ENCODE data around the gene PDZD2. TPM values are rescaled to one million over a fixed set of nuclear protein-coding genes. Genes with fewer than 3 reads are reported as not detected.

PDZD2 gene
- total RNA-seq, 1 donor = 0.36 TPM

DNA sequence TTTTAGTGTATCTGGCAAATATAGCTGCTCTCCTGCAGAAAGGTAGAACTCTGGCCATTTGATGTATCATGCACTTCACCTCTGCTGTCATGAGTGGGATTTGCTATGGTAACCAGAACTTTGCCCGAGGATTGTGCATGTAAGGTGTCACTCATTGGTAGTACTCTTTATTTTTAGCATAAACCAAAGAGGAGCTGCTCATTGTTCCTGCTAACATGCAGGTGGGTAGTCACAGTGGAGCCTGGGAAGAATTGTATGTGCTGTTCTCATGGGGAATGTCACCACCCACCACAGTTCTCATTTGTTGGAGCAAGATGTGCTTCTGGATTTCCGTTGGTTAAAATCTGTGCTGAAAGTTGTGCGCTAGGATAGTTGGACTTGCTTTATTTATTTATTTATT, 12.3 kb downstream of the PDZD2 start:
- H3K36me3 ChIP-seq (ENCODE audit: insufficient read depth, low read length) = no peaks in the 10 kb centered on the region
- H3K27me3 ChIP-seq (ENCODE audit: insufficient read depth, low read length) = no peaks in the 10 kb centered on the region
- no peak overlapping the region for H3K4me3 ChIP-seq (ENCODE audit: insufficient read depth, low read length)
- no peak for TF ChIP-seq CTCF (IDR thresholded peaks at IDR 0.05; ENCODE audit: extremely low read depth, low read depth, low read length)
- H3K4me1 ChIP-seq (ENCODE audit: insufficient read depth, low read length) = no peaks in the 10 kb centered on the region
- H3K9me3 ChIP-seq (ENCODE audit: low read depth, low read length) = no peaks in the 10 kb centered on the region
- no peak overlapping the region for H2AFZ ChIP-seq (ENCODE audit: low read length)
- no peak overlapping the region for H3K4me2 ChIP-seq (ENCODE audit: insufficient read depth, low read length)
- DNase-seq (ENCODE audit: insufficient read length, low spot score, missing footprints) = no peak
- H3K27ac ChIP-seq (ENCODE audit: low read depth, low read length) = no peak overlapping the region
- H4K20me1 ChIP-seq (ENCODE audit: insufficient read depth, low read length) = no peaks in the 10 kb centered on the region
- H3K79me2 ChIP-seq (ENCODE audit: insufficient read depth, low read length) = no peaks in the 10 kb centered on the region

DNA sequence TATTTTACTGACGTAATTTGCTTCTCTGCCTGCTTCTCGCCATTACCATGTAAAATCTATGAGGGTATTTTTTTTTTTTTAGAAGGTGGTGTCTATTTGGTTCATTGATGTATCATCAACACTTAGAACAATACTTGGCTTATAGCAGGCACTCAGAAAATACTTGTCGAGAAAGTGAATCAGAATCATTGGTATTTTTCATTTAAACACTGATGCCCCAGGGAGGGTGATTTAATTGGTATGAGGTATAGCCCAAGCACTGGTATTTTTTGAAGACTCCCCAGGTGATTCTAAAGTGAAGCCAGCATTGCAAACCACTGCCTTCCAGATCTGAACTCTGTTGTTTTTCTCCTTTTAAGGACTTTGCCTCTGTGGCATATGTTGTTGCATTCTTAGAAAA, 16.6 kb downstream of the PDZD2 start:
- Histone ChIP-seq H2AFZ (ENCODE audit: low read length) (no peak overlapping the region), H3K4me3 (ENCODE audit: insufficient read depth, low read length) (no peak overlapping the region), H3K79me2 (ENCODE audit: insufficient read depth, low read length) (no peaks in the 10 kb centered on the region), H4K20me1 (ENCODE audit: insufficient read depth, low read length) (no peaks in the 10 kb centered on the region), H3K4me1 (ENCODE audit: insufficient read depth, low read length) (no peaks in the 10 kb centered on the region), H3K4me2 (ENCODE audit: insufficient read depth, low read length) (no peak overlapping the region), H3K9me3 (ENCODE audit: low read depth, low read length) (no peaks in the 10 kb centered on the region), H3K36me3 (ENCODE audit: insufficient read depth, low read length) (no peaks in the 10 kb centered on the region), H3K27me3 (ENCODE audit: insufficient read depth, low read length) (peaks cover 4% of the 10 kb centered on the region), H3K27ac (ENCODE audit: low read depth, low read length) (no peak overlapping the region)
- no peak for DNase-seq (ENCODE audit: insufficient read length, low spot score, missing footprints)
- TF ChIP-seq CTCF (IDR thresholded peaks at IDR 0.05; ENCODE audit: extremely low read depth, low read depth, low read length) = no peak

- Histone ChIP-seq H2AFZ (ENCODE audit: low read length) (no peak overlapping the region), H3K36me3 (ENCODE audit: insufficient read depth, low read length) (no peaks in the 10 kb centered on the region), H3K27ac (ENCODE audit: low read depth, low read length) (no peak overlapping the region), H3K4me2 (ENCODE audit: insufficient read depth, low read length) (no peak overlapping the region), H3K4me1 (ENCODE audit: insufficient read depth, low read length) (no peaks in the 10 kb centered on the region), H3K4me3 (ENCODE audit: insufficient read depth, low read length) (no peak overlapping the region), H4K20me1 (ENCODE audit: insufficient read depth, low read length) (no peaks in the 10 kb centered on the region), H3K79me2 (ENCODE audit: insufficient read depth, low read length) (no peaks in the 10 kb centered on the region), H3K27me3 (ENCODE audit: insufficient read depth, low read length) (peaks cover 4% of the 10 kb centered on the region), H3K9me3 (ENCODE audit: low read depth, low read length) (no peaks in the 10 kb centered on the region)
- no peak for TF ChIP-seq CTCF (IDR thresholded peaks at IDR 0.05; ENCODE audit: extremely low read depth, low read depth, low read length)
- DNase-seq (ENCODE audit: insufficient read length, low spot score, missing footprints) = no peak
These were observed 17.9 kb downstream of the PDZD2 start for GRCh38 chr5:31656806-31657205.

GRCh38 chr5:31657315-31657979, 18.5 kb downstream of the PDZD2 start:
- Histone ChIP-seq H3K4me1 (ENCODE audit: insufficient read depth, low read length) (no peaks in the 10 kb centered on the region), H3K27me3 (ENCODE audit: insufficient read depth, low read length) (peaks cover 4% of the 10 kb centered on the region), H3K4me2 (ENCODE audit: insufficient read depth, low read length) (no peak overlapping the region), H3K4me3 (ENCODE audit: insufficient read depth, low read length) (no peak overlapping the region), H4K20me1 (ENCODE audit: insufficient read depth, low read length) (no peaks in the 10 kb centered on the region), H3K36me3 (ENCODE audit: insufficient read depth, low read length) (no peaks in the 10 kb centered on the region), H2AFZ (ENCODE audit: low read length) (no peak overlapping the region), H3K9me3 (ENCODE audit: low read depth, low read length) (no peaks in the 10 kb centered on the region), H3K27ac (ENCODE audit: low read depth, low read length) (no peak overlapping the region), H3K79me2 (ENCODE audit: insufficient read depth, low read length) (no peaks in the 10 kb centered on the region)
- TF ChIP-seq CTCF (IDR thresholded peaks at IDR 0.05; ENCODE audit: extremely low read depth, low read depth, low read length) = no peak
- no peak for DNase-seq (ENCODE audit: insufficient read length, low spot score, missing footprints)
